HG02970 (cell line): ENCODE data around the gene TRIM75.
"Not testable (repeated sequence)": the region's sequence is repeated elsewhere in the genome, so short reads cannot be mapped to it uniquely, and the experiment has no call there.

Experiments used
- ATAC-seq: cut with Tn5 transposase; IDR thresholded peaks from one replicate; pipeline ENCODE4 v1.9.1; 2021; ENCODE audit warnings: mild to moderate bottlenecking, moderate library complexity, moderate number of reproducible peaks; ENCODE audit not compliant: unreplicated experiment, low FRiP score

TRIM75 gene

GRCh38 chr4:165053645-165054044 is at the start of gene TRIM75:
TSS of gene TRIM75 (plus strand) at chr4:165053866. CDS start at chr4:165059148, 5,282 bp downstream.
- no peak for ATAC-seq

DNA sequence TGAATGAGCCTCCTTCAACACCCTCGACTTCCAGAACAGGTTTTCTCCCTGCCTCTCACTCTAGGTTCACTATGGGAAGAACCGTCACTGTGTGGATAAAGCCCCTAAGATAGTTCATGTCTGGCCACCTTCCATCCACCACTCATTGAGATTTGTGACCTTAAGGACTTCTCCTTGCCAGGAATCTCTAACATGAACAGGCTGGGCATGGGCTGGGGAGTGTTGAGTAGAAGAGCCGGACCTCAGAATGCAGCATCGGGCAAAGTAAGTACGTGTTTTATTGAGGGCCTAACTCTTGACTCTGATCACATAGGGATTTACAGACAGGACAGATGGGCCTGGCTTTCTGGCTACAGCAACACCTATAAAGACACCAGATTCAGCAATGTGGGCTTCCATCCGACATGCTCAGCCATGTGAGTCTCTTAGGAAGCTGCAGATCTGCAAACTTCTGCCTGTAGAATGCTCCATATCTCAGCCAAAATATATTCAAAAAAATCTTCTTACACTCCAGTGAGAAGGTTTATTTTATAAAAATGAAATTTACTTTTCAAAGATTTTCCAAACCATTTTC is 48.2 kb upstream of the TRIM75 start:
- ATAC-seq: no peak

DNA sequence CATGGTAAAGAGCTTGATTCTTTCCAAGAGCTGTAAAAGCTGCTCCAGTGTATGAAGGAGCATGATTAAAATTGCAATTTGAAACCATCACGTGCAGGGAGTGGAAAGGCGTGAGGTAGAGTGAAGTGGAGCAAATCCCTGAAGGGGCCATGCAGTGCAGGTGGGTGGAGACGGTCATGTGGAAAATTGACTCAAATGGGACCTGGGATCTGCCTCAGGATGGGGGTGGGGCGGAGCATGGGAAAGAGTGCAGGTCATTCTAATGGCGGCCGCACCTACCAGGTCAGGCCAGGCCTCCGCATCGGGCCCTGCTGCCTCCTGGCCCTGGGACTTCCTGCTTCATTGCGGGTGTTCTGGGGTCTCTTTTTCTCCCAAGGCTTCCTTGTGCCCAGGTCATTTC is 47.2 kb upstream of the TRIM75 start:
- ATAC-seq: no peak

DNA sequence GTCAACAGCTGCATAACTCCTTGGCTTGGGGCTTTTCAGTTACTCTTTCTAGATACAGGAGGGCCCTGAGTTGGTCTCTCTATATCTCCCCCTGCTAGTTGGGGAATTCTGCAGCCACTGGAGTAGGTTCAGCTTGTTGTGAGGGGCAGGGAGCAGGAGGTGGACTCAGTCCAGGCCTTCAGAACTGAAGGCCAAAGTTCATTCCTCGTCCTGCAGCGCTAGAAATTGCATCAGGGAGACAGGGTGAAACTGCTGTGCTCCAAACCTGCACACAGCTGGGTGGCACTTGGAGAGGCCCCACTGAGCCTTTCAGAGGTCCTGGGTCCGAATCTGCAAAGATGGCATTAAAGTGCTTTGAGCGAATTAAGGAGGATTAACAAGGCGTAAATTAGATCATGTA is 46.8 kb upstream of the TRIM75 start:
- ATAC-seq: no peak

DNA sequence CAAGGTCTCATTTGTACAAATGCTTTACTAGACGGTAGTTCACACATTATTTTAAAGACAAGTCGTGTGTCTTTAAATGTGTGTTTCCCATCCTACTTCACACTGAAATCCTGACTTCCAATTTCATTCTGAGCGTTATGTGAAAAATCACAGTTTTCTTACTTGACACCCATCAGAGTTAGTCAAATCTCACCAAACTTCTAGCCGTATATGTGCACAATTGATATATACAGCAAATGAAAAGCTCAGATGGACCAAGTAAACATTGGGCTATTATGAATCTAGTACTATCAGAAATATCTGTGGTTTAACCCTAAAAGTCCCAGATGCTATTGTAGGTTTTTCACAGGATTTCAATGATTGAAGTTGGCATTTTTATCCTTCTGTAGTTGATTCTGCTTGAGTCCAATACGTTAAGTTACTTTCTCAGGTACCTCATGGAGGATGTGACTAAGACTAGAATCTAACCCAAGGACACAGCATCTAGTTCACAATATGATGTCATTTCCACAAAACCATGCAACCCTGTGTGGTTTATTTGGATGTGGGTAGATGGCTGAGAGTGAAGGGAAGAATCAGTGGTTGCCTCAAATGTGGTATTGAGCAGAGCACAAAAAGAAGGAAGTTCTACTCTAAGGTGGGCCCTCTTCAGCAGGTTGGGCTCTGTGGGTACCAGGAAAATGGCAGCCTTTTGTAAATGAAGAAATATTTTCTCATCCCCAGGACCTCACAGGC is 44.0 kb upstream of the TRIM75 start:
- no peak for ATAC-seq

DNA sequence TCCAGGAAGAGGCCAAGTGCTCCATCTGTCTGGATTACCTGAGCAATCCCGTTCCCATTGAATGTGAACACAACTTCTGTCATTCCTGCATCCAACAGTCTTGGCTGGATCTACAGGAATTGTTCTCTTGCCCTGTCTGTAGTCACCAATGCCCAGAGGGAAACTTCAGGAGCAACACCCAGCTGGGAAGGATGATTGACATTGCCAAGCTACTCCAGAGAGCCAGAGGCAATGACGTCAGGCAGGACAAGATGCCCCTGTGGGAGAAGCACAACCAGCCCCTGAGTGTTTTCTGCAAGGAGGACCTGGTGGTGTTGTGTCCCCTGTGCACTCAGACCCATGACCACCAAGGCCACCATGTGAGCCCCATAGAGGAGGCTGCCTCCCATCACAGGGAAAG is 43.2 kb upstream of the TRIM75 start:
- no peak for ATAC-seq

- no peak for ATAC-seq
These were observed 42.7 kb upstream of the TRIM75 start for GRCh38 chr4:165010991-165011390.

GRCh38 chr4:165011403-165011802 is 42.3 kb upstream of the TRIM75 start:
- ATAC-seq: no peak

DNA sequence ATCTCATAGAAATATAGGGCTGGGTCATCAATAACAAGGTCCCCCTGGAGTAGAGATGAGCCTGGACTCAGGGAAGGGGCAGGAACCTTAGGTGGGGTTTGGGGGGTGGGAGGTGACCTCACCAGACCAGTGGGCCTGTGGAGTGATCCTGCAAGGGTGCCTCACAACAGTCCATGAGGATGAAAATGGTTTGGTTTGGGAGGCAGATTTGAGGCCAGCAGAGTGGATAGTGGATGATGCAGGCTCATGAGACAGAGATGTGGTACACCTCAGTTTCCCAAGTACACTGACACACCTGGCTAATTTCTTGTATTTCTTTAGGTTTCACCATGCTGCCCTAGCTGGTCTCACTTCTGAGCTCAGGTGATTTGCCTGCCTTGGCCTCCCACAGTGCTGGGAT is 40.0 kb upstream of the TRIM75 start:
- no peak for ATAC-seq

DNA sequence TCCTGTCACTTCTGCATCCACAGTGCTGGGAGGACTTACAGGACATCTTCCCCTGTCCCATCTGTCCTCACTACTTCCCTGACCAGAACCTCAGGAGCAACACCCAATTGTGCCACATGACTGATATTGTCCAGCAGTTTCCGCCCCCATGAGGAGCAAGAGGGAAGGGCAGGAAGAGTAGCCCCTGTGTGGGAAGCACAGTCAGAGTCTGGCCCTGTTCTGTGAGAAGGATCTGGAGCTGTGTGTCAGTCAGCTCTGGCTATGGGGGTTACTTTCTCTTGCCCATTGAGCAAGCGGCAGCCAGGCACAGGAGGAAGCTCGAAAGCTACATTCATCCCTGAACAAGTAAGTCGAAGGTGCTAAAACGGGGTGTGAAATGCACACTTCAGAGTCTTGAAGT is 36.7 kb upstream of the TRIM75 start:
- no peak for ATAC-seq

- not testable (repeated sequence) for ATAC-seq
These were observed 33.7 kb upstream of the TRIM75 start for GRCh38 chr4:165019995-165020394.

DNA sequence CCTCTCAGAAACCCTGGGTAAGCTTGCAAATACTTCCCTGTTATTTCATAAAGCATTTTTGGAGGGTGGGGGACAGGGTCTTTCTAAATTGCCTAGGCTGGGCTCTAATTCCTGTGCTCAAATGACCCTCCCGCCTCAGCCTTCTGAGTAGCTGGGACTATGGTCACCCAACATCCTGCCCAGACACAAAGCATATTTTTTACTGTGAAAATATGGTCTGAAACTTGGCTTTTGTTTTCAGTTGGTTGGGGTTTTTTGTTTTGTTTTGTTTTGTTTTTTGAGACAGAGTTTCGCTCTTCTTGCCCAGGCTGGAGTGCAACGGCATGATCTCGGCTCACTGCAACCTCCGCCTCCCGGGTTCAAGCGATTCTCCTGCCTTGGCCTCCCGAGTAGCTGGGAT is 27.9 kb upstream of the TRIM75 start:
- ATAC-seq: not testable (repeated sequence)

GRCh38 chr4:165027762-165028402 is 25.8 kb upstream of the TRIM75 start:
- no peak for ATAC-seq

DNA sequence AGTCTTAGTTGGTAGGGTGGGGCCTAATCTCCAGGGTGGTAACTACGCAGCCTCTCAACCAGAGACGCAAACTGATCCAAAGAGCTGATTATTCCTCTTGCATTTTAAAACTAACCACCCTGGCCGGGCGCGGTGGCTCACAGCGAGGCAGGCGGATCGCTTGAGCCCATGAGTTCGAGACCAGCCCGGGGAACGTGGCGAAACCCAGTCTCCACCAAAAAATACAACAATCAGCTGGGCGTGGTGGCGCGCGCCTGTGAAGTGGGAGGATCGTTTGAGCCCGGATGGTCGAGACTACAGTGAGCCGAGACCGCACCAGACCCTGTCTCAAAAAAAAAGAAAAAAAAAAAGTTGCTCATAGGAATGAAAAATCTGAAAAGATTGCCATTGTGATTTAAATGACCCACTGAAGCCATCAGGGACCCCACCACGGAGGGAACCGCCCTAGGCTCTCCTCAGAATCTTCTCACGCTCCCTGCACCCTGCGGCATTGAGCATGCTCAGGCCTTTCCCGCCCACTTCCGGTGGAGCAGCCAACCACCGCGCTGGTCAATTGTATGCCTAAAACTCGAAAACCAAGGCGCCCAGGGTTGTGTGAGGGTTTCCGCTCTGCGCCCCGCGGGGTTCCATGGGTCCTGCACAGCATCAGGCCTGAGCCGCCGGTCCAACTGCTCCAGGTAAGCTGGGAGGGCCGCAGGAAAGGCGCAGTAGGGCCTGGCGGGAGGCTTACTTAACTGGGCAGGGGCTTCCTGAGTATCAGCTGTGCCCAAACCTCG is 22.0 kb upstream of the TRIM75 start, which contains the start of gene TRIM60:
TSS of gene TRIM60 (plus strand) at position 564 of the 776 bp plus-strand sequence. CDS start 8,074 bp downstream, outside the sequence.
- no peak for ATAC-seq

GRCh38 chr4:165048170-165048569 is 5.5 kb upstream of the TRIM75 start:
- ATAC-seq: no peak

GRCh38 chr4:165052627-165053026 is 1.0 kb upstream of the TRIM75 start:
- no peak for ATAC-seq

GRCh38 chr4:165055601-165056000 is 1.9 kb downstream of the TRIM75 start:
- no peak for ATAC-seq

DNA sequence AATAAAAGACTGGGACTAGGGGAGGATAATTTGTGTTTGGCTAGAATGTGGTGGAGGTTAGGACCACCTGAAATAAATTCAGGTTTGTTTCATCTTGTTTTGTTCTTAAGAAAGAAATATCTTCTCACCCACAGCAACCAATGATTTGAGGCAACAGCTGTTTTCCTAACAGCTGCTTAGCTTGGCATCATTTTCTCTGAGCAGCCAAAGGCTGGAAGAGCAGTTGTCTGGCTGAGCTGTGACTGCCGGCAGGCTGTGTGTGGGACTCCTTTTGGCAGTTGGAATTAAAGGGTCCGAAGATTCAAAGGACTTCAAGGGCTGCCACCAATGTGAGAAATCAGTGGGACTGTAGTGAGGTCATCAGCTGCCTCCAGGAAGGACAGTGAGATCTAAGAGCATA is 5.0 kb downstream of the TRIM75 start:
- ATAC-seq: no peak

- no peak for ATAC-seq
These were observed 5.7 kb downstream of the TRIM75 start for GRCh38 chr4:165059386-165059785.

- no peak for ATAC-seq
These were observed 7.3 kb downstream of the TRIM75 start for GRCh38 chr4:165060938-165061337.

DNA sequence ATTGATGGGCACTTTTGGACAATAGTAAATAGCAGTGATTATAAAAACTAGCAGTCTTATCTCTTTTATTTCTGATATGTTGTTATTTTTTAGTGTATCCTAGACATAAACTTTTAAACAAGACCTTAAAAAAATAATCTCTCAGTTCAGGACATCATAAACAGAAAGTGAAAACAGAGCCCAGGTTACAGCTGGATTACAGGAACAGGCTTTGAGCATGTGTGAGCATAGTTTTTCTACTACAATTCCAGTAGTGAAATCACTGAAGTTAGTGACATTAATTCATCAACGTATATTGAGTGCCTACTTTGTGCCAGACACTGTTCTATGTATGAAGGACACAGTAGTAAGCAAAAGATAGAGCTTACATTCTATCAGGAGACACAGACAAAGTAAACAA is 16.9 kb downstream of the TRIM75 start:
- ATAC-seq: no peak
